Nephron (organoid): ENCODE data around the gene CDH4.

Experiments
- H3K27ac Mint-ChIP-seq, 3 experiments: 2 replicates each; pipeline ENCODE4 v1.8.0; 2020; ENCODE audit warnings: mixed read lengths in 3 of 3, mild to moderate bottlenecking in 2 of 3, moderate library complexity in 1 of 3
- H3K27me3 Mint-ChIP-seq: 2 replicates; pipeline ENCODE4 v1.8.0; 2021; ENCODE audit warnings: low read depth, mild to moderate bottlenecking, moderate library complexity, mixed read lengths
- H3K36me3 Mint-ChIP-seq: 2 replicates; pipeline ENCODE4 v1.8.0; 2020; ENCODE audit warnings: low read depth, mixed read lengths
- H3K4me1 Mint-ChIP-seq: 2 replicates; pipeline ENCODE4 v1.8.0; 2020; ENCODE audit warnings: mixed read lengths
- H3K4me3 Mint-ChIP-seq, 3 experiments: 2 replicates each; pipeline ENCODE4 v1.8.0; 2020; ENCODE audit warnings: mild to moderate bottlenecking in 3 of 3, mixed read lengths in 3 of 3, moderate library complexity in 2 of 3
- H3K9me3 Mint-ChIP-seq: 2 replicates; pipeline ENCODE4 v1.8.0; 2020; ENCODE audit warnings: mixed read lengths
- TF ChIP-seq, protein P1 (sequence below), 3 experiments: fragments of 200-600 bp; sonication (generic); IDR thresholded peaks; one replicate each; pipeline ENCODE4 v1.5.0; 2021; ENCODE audit warnings: antibody characterized with exemption in 3 of 3; ENCODE audit not compliant: unreplicated experiment in 3 of 3

CDH4 gene

DNA sequence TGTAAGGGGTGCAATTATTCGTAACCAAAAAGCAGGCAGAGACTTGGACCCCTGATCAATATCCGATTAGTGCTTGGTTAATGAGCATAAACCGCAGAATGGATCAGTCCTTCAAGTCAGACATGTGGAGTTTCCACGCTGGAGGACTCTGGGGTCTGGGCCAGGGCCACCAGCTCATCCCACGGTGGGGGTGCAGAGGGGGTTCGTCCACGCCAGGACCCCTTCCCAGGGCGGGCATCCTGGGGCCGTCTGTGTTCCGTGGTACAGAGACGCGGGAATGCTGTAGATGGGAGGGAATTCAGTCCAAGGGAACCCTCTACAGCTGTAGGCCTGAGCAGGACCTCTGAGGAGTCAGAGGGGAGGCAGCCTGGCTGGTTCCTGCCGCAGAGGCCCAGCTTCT lies 615.9 kb downstream of the CDH4 start:
- Mint-ChIP-seq H3K27ac (no peak overlapping the region), H3K4me1 (no peaks in the 10 kb centered on the region), H3K36me3 (no peaks in the 10 kb centered on the region), H3K27me3 (peaks cover 15% of the 10 kb centered on the region), H3K9me3 (peaks cover 8% of the 10 kb centered on the region), H3K4me3 (no peak overlapping the region)
- TF ChIP-seq, protein P1, sequence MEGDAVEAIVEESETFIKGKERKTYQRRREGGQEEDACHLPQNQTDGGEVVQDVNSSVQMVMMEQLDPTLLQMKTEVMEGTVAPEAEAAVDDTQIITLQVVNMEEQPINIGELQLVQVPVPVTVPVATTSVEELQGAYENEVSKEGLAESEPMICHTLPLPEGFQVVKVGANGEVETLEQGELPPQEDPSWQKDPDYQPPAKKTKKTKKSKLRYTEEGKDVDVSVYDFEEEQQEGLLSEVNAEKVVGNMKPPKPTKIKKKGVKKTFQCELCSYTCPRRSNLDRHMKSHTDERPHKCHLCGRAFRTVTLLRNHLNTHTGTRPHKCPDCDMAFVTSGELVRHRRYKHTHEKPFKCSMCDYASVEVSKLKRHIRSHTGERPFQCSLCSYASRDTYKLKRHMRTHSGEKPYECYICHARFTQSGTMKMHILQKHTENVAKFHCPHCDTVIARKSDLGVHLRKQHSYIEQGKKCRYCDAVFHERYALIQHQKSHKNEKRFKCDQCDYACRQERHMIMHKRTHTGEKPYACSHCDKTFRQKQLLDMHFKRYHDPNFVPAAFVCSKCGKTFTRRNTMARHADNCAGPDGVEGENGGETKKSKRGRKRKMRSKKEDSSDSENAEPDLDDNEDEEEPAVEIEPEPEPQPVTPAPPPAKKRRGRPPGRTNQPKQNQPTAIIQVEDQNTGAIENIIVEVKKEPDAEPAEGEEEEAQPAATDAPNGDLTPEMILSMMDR (IDR thresholded peaks at IDR 0.05; ENCODE audit: unreplicated experiment in 3 of 3) = no peak

DNA sequence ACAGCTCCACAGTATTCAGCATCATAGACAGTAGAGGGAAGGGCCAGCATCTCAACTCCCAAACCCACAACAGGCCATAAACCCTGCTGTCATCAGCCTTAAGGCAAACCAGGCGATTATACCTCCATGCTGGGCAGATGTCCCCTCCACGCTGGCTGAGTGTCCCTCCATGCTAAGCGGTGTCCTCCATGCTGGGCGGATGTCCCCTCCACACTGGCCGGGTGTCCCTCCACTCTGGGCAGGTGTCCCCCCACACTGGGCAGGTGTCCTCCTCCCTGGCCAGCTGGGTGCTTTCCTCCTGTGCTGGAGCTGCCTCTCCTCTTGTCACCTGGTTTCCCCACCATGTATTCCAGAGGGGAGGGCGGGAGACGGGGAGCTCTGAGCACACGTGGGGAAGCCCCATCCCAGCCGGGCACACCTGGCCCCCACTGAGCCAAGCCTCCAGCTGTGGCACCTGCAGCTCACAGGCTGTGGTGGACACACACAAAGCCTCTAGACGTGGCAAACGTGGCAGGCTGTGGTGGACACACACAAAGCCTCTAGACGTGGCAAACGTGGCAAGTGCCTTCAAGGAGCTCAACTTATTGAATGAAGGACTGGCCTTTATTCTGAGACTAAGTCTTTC lies 616.5 kb downstream of the CDH4 start:
- Mint-ChIP-seq H3K4me3 (no peak overlapping the region), H3K36me3 (no peaks in the 10 kb centered on the region), H3K27ac (no peak overlapping the region), H3K27me3 (peaks cover 15% of the 10 kb centered on the region), H3K4me1 (no peaks in the 10 kb centered on the region), H3K9me3 (peaks cover 8% of the 10 kb centered on the region)
- TF ChIP-seq, protein P1 (IDR thresholded peaks at IDR 0.05; ENCODE audit: unreplicated experiment in 3 of 3) = no peak

DNA sequence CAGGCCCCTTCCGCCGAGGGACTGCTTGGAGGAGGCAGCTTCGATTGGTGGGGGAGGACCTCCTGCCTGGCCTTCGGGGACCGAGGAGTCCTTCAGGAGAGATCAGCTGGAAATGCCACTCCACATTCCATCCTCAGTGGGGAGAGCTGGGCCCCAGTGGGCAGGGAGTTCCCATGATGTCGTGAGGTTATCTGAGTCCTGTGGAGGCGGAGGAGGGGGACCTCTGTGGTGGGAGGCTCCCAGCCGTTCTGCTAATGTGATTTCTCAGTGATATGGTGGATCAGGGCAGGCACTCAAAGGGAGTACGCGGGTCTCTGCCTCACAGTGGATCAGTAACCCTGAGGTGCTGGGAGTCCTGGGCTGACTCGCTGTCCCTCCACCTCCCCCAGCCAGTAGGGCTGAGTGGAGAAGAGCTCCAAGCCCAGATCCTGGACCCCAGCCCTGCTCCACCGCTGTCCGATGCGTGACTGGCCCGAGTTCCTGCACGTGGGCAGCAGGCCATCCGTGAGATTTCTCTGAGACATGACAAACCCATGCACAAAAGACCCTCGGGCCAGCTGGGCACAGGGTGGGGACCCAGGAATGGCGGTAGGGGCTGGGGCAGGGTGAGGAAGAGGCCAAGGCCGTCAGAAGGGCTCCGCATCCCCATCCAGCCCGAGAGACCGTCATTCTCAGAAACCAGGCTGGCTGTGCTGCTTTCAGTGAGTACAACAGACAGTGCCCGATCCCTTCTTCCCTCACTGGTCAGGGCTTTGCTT lies 617.9 kb downstream of the CDH4 start:
- Mint-ChIP-seq H3K4me1 (no peaks in the 10 kb centered on the region), H3K4me3 (no peak overlapping the region), H3K27me3 (peaks cover 15% of the 10 kb centered on the region), H3K27ac (peak overlapping the region in 1 of 3 experiments; percentile 27), H3K36me3 (no peaks in the 10 kb centered on the region), H3K9me3 (peaks cover 8% of the 10 kb centered on the region)
- TF ChIP-seq, protein P1 (IDR thresholded peaks at IDR 0.05; ENCODE audit: unreplicated experiment in 3 of 3) = no peak

DNA sequence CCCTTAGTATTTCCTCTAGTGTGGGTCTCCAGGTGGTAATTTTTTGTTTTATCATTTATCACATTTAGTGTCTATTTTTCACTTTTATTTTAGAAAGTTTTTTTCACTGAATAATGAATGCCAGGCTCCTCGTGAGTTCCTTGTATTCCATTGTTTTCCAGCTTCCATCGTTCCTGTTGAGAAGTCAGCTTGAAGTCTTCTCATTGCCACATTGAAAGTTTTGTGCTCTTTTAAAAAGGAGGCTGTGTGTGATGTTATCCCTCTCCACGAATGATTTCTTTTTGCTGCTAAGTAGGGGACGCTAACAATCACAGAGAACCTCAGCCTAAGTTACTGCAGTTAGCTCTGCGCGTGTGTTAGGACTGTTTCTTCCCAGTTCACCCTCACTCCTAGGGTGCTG lies 619.1 kb downstream of the CDH4 start:
- Mint-ChIP-seq H3K36me3 (no peaks in the 10 kb centered on the region), H3K9me3 (peaks cover 8% of the 10 kb centered on the region), H3K27me3 (peaks cover 15% of the 10 kb centered on the region), H3K4me3 (no peak overlapping the region), H3K4me1 (no peaks in the 10 kb centered on the region), H3K27ac (no peak overlapping the region)
- TF ChIP-seq, protein P1 (IDR thresholded peaks at IDR 0.05; ENCODE audit: unreplicated experiment in 3 of 3) = no peak

DNA sequence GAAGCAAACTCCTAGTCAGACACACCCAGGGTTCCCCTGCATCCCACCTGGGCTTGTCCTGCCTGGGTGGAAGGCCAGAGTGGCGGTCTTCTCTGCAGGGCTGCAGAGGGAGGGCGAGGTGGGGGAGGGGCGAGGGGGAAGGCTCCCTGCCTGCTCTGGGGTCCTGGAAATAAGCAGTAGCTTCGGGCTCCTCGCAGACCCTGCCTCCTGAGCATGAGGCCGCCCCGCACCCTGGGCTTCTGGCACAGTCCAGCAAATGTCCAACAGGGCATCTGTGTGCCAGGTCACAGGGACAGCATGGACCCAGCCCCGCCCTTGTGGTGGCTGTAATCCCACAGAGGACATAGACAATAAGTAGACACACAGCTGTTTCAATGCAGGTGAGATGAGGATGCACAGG lies 619.9 kb downstream of the CDH4 start:
- no peaks in the 10 kb centered on the region for H3K36me3 Mint-ChIP-seq
- peaks cover 19% of the 10 kb centered on the region for H3K27me3 Mint-ChIP-seq
- TF ChIP-seq, protein P1 (IDR thresholded peaks at IDR 0.05; ENCODE audit: unreplicated experiment in 3 of 3) = no peak
- no peaks in the 10 kb centered on the region for H3K4me1 Mint-ChIP-seq
- H3K27ac Mint-ChIP-seq = no peak overlapping the region
- no peak overlapping the region for H3K4me3 Mint-ChIP-seq
- peaks cover 8% of the 10 kb centered on the region for H3K9me3 Mint-ChIP-seq
